ENCODE results near the gene ENPP6. TPM values are rescaled to one million over a fixed set of nuclear protein-coding genes. Genes with fewer than 3 reads are reported as not detected.
"Not testable (repeated sequence)": the region's sequence is repeated elsewhere in the genome, so short reads cannot be mapped to it uniquely, and the experiment has no call there.

ENPP6 gene
- total and polyA plus RNA-seq, 4 donors, result 30.4 to 53.3 (median 32.2) TPM

- H3K9me3 ChIP-seq (ENCODE audit: control insufficient read depth, insufficient read depth, low read length), result no peaks in the 10 kb centered on the region
- no peak for DNase-seq (ENCODE audit: low read depth in 4 of 6, low spot score in 6 of 6)
- no peaks in the 10 kb centered on the region for H3K4me1 ChIP-seq (ENCODE audit: control insufficient read depth, insufficient read depth, low read length)
- 84% methylated on average over 10 of the region's 10 CpGs for WGBS (ENCODE audit: insufficient coverage)
- no peak overlapping the region for H3K27ac ChIP-seq (ENCODE audit: low read depth, low read length)
- H3K4me3 ChIP-seq (ENCODE audit: low read depth, low read length), result no peak overlapping the region
- H3K27me3 ChIP-seq (ENCODE audit: control insufficient read depth, insufficient read depth, low read length), result no peaks in the 10 kb centered on the region
- H3K36me3 ChIP-seq (ENCODE audit: control insufficient read depth, insufficient read depth, low read length), result peaks cover 1% of the 10 kb centered on the region
Observed at GRCh38 chr4:184146951-184147350, 70.7 kb downstream of the ENPP6 start.

DNA sequence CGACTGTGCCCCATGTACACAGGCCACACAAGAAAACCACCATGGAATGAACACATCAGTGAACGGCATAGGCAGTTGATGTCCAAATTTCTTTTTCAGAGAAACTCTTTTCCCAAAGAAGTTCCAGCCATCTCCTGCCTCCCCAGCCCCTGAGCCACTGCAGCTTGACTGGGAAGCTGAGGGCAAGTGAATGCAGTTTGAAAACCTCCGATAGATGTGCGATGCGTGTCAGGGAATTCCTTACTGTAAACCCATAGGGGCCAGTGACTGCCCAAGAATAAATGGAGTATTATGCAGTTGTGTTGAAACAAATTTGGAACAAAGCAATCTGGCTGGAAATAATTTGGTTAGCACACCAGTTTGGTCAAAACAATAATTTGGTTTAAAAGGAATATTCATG lies 72.1 kb downstream of the ENPP6 start:
- Histone ChIP-seq H3K27ac (ENCODE audit: low read depth, low read length) (no peak overlapping the region), H3K4me1 (ENCODE audit: control insufficient read depth, insufficient read depth, low read length) (no peaks in the 10 kb centered on the region), H3K27me3 (ENCODE audit: control insufficient read depth, insufficient read depth, low read length) (no peaks in the 10 kb centered on the region), H3K36me3 (ENCODE audit: control insufficient read depth, insufficient read depth, low read length) (no peaks in the 10 kb centered on the region), H3K4me3 (ENCODE audit: low read depth, low read length) (no peak overlapping the region), H3K9me3 (ENCODE audit: control insufficient read depth, insufficient read depth, low read length) (no peaks in the 10 kb centered on the region)
- no peak for DNase-seq (ENCODE audit: low read depth in 4 of 6, low spot score in 6 of 6)
- WGBS (ENCODE audit: insufficient coverage), result 95% methylated on average over 2 of the region's 5 CpGs

GRCh38 chr4:184143770-184144564 lies 73.7 kb downstream of the ENPP6 start:
- Histone ChIP-seq H3K4me3 (ENCODE audit: low read depth, low read length) (no peak overlapping the region), H3K4me1 (ENCODE audit: control insufficient read depth, insufficient read depth, low read length) (no peaks in the 10 kb centered on the region), H3K36me3 (ENCODE audit: control insufficient read depth, insufficient read depth, low read length) (no peaks in the 10 kb centered on the region), H3K9me3 (ENCODE audit: control insufficient read depth, insufficient read depth, low read length) (no peaks in the 10 kb centered on the region), H3K27me3 (ENCODE audit: control insufficient read depth, insufficient read depth, low read length) (no peaks in the 10 kb centered on the region), H3K27ac (ENCODE audit: low read depth, low read length) (no peak overlapping the region)
- no peak for DNase-seq (ENCODE audit: low read depth in 4 of 6, low spot score in 6 of 6)
- WGBS (ENCODE audit: insufficient coverage), result 84% methylated on average over 10 of the region's 15 CpGs

GRCh38 chr4:184142121-184143000 lies 75.3 kb downstream of the ENPP6 start:
- no peak overlapping the region for H3K4me3 ChIP-seq (ENCODE audit: low read depth, low read length)
- DNase-seq (ENCODE audit: low read depth in 4 of 6, low spot score in 6 of 6), result no peak
- 82% methylated on average over 17 of the region's 18 CpGs for WGBS (ENCODE audit: insufficient coverage)
- no peaks in the 10 kb centered on the region for H3K36me3 ChIP-seq (ENCODE audit: control insufficient read depth, insufficient read depth, low read length)
- H3K27me3 ChIP-seq (ENCODE audit: control insufficient read depth, insufficient read depth, low read length), result no peaks in the 10 kb centered on the region
- no peak overlapping the region for H3K27ac ChIP-seq (ENCODE audit: low read depth, low read length)
- no peaks in the 10 kb centered on the region for H3K4me1 ChIP-seq (ENCODE audit: control insufficient read depth, insufficient read depth, low read length)
- H3K9me3 ChIP-seq (ENCODE audit: control insufficient read depth, insufficient read depth, low read length), result no peaks in the 10 kb centered on the region

- not testable (repeated sequence) for H3K27ac ChIP-seq (ENCODE audit: low read depth, low read length); H3K27me3 ChIP-seq (ENCODE audit: control insufficient read depth, insufficient read depth, low read length); H3K9me3 ChIP-seq (ENCODE audit: control insufficient read depth, insufficient read depth, low read length); H3K36me3 ChIP-seq (ENCODE audit: control insufficient read depth, insufficient read depth, low read length); DNase-seq (ENCODE audit: low read depth in 4 of 6, low spot score in 6 of 6); H3K4me3 ChIP-seq (ENCODE audit: low read depth, low read length); H3K4me1 ChIP-seq (ENCODE audit: control insufficient read depth, insufficient read depth, low read length)
- WGBS (ENCODE audit: insufficient coverage), result 91% methylated on average over 3 of the region's 8 CpGs
Observed at GRCh38 chr4:184140901-184141300, 76.8 kb downstream of the ENPP6 start.

DNA sequence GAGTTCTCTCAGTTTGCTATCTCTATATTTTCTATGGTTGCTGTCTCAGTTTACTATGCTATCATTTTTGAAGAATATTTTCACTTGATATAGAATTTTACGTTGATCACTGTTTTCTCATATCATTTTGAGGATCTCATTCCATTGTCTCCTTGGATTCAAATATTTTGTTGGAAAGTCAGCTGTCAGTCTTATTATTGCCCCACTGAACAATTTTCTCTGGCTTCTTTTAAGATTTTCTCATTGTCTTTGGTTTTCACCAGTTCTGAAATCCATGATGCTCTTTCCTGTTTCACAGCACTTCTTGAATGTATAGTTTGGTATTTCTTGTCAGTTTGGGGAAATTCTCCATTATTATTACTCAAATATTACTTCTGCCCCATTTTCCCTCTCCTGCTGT lies 81.1 kb downstream of the ENPP6 start:
- Histone ChIP-seq H3K4me1 (ENCODE audit: control insufficient read depth, insufficient read depth, low read length) (no peaks in the 10 kb centered on the region), H3K36me3 (ENCODE audit: control insufficient read depth, insufficient read depth, low read length) (no peaks in the 10 kb centered on the region), H3K27me3 (ENCODE audit: control insufficient read depth, insufficient read depth, low read length) (no peaks in the 10 kb centered on the region), H3K27ac (ENCODE audit: low read depth, low read length) (no peak overlapping the region), H3K4me3 (ENCODE audit: low read depth, low read length) (no peak overlapping the region), H3K9me3 (ENCODE audit: control insufficient read depth, insufficient read depth, low read length) (no peaks in the 10 kb centered on the region)
- DNase-seq (ENCODE audit: low read depth in 4 of 6, low spot score in 6 of 6), result no peak
- no CpG with 5 or more reads among the region's 1 CpG for WGBS (ENCODE audit: insufficient coverage)

- Histone ChIP-seq H3K27me3 (ENCODE audit: control insufficient read depth, insufficient read depth, low read length) (no peaks in the 10 kb centered on the region), H3K4me3 (ENCODE audit: low read depth, low read length) (no peak overlapping the region), H3K36me3 (ENCODE audit: control insufficient read depth, insufficient read depth, low read length) (no peaks in the 10 kb centered on the region), H3K9me3 (ENCODE audit: control insufficient read depth, insufficient read depth, low read length) (peaks cover 2% of the 10 kb centered on the region), H3K27ac (ENCODE audit: low read depth, low read length) (no peak overlapping the region), H3K4me1 (ENCODE audit: control insufficient read depth, insufficient read depth, low read length) (no peaks in the 10 kb centered on the region)
- WGBS (ENCODE audit: insufficient coverage), result no CpG with 5 or more reads among the region's 4 CpGs
- no peak for DNase-seq (ENCODE audit: low read depth in 4 of 6, low spot score in 6 of 6)
Observed at GRCh38 chr4:184126800-184127199, 90.9 kb downstream of the ENPP6 start.

GRCh38 chr4:184122631-184123408 lies 94.9 kb downstream of the ENPP6 start:
- no peaks in the 10 kb centered on the region for H3K4me1 ChIP-seq (ENCODE audit: control insufficient read depth, insufficient read depth, low read length)
- DNase-seq (ENCODE audit: low read depth in 4 of 6, low spot score in 6 of 6), result peak in 1 of 6 donors; percentile 86
- WGBS (ENCODE audit: insufficient coverage), result 91% methylated on average over 12 of the region's 13 CpGs

GRCh38 chr4:184120549-184121127 lies 97.0 kb downstream of the ENPP6 start:
- 86% methylated on average over 8 of the region's 10 CpGs for WGBS (ENCODE audit: insufficient coverage)
- DNase-seq (ENCODE audit: low read depth in 4 of 6, low spot score in 6 of 6), result no peak

More at GRCh38 chr4:184122631-184123408, 94.9 kb downstream of the ENPP6 start:
- no peak overlapping the region for H3K27ac ChIP-seq (ENCODE audit: low read depth, low read length)
- no peak overlapping the region for H3K4me3 ChIP-seq (ENCODE audit: low read depth, low read length)
- peaks cover 2% of the 10 kb centered on the region for H3K9me3 ChIP-seq (ENCODE audit: control insufficient read depth, insufficient read depth, low read length)
- no peaks in the 10 kb centered on the region for H3K27me3 ChIP-seq (ENCODE audit: control insufficient read depth, insufficient read depth, low read length)
- no peaks in the 10 kb centered on the region for H3K36me3 ChIP-seq (ENCODE audit: control insufficient read depth, insufficient read depth, low read length)

More at GRCh38 chr4:184120549-184121127, 97.0 kb downstream of the ENPP6 start:
- H3K27me3 ChIP-seq (ENCODE audit: control insufficient read depth, insufficient read depth, low read length), result no peaks in the 10 kb centered on the region
- no peaks in the 10 kb centered on the region for H3K36me3 ChIP-seq (ENCODE audit: control insufficient read depth, insufficient read depth, low read length)
- no peaks in the 10 kb centered on the region for H3K9me3 ChIP-seq (ENCODE audit: control insufficient read depth, insufficient read depth, low read length)
- H3K4me1 ChIP-seq (ENCODE audit: control insufficient read depth, insufficient read depth, low read length), result no peaks in the 10 kb centered on the region
- H3K27ac ChIP-seq (ENCODE audit: low read depth, low read length), result no peak overlapping the region
- no peak overlapping the region for H3K4me3 ChIP-seq (ENCODE audit: low read depth, low read length)
